Pancreas (tissue), 10 donors: ENCODE measurements around the gene GATAD2A. TPM values are rescaled to one million over a fixed set of nuclear protein-coding genes. Genes with fewer than 3 reads are reported as not detected.

Source experiments
- ATAC-seq, 4 donors: fragments of 200-7000 bp; cut with Tn5 transposase; one replicate each; pipeline versions ENCODE4 v1.8.0 to v1.9.1; 2020; ENCODE audit warnings: mild to moderate bottlenecking in 4 of 4, moderate library complexity in 4 of 4
- DNase-seq, 6 donors: peaks; one replicate each; pipeline ENCODE4 v3.0.0-alpha.2; 2020
- FAIRE-seq: peaks from 2 replicates; lab custom pipeline; 2012; peaks lifted over from hg19 to GRCh38; lab: Jason Lieb, UNC
- H3K27ac ChIP-seq, 4 donors: fragments of 200-600 bp; sonication (generic); 1 replicate in 3 of 4; 2 replicates in 1 of 4; pipeline versions ENCODE4 v1.5.0 to v1.8.0; 2020
- H3K27me3 ChIP-seq, 4 donors: fragments of 200-600 bp; one replicate each; pipeline ENCODE4 v1.8.0; 2021
- H3K36me3 ChIP-seq, 3 donors: fragments of 200-600 bp; sonication (generic) in 1 of 3; one replicate each; pipeline versions ENCODE4 v1.5.0 to v1.8.0; 2020 to 2021
- H3K4me1 ChIP-seq, 3 donors: fragments of 200-600 bp; one replicate each; pipeline ENCODE4 v1.8.0; 2021
- H3K4me3 ChIP-seq, 4 donors: fragments of 200-600 bp; sonication (generic) in 2 of 4; one replicate each; pipeline versions ENCODE4 v1.5.0 to v1.8.0; 2020 to 2021
- H3K9me3 ChIP-seq, 4 donors: fragments of 200-600 bp; one replicate each; pipeline ENCODE4 v1.8.0; 2021
- CTCF ChIP-seq, 4 donors: fragments of 200-600 bp; sonication (generic) in 3 of 4; IDR thresholded peaks; one replicate each; pipeline versions ENCODE4 v1.5.0 to v1.8.0; 2021; ENCODE audit warnings: antibody characterized with exemption in 4 of 4
- WGBS, 2 donors: extraction: QIAGEN DNeasy Blood & Tissue Kit; methylation state at CpG; one replicate each; pipeline ENCODE4 v1.1.7; 2013; 5-methylcytosine and 5-hydroxymethylcytosine counted together
- intact Hi-C, 3 donors: fragments of 100-400 bp; cut with DNase I; formaldehyde crosslinking; loops; one replicate each; pipeline versions ENCODE4 v1.11.1 to v1.14.2; 2022
- polyA plus RNA-seq, 2 donors: library from polyadenylated mRNA; stranded (reverse); fragments of 200-250 nt; gene quantifications; one replicate each; pipeline ENCODE4 v1.2.3, GENCODE V29; 2013
- total RNA-seq, 6 donors: library from RNA; stranded (reverse); fragmentation: NEBNext Ultra II Directional in 4 of 6; extraction: Animal tissue kit (Norgen Biotek cat#: 25700) in 4 of 6; gene quantifications; one replicate each; pipeline versions ENCODE4 v1.2.1 to v1.2.4, GENCODE V29; 2021 to 2023
- donor health status: healthy with polysubstance abuse.
- donor health status: DM: no; HTN: no; CAD: no; lungs with moderate emphysema.
- donor health status: DM: no; HTN: no; CAD: no.
- donor health status: control.
- donor health status: control.
- donor health status: Bipolar disorder and iron deficiency.
- donor health status: DM: yes; HTN: yes; CAD: no.
- donor health status: DM: no; HTN: no; CAD: no.
- donor health status: DM: no; HTN: no; CAD: no.
- donor health status: DM: yes; HTN: yes; CAD: no.

GATAD2A gene
- total and polyA plus RNA-seq, 8 donors: 11.9 to 51.8 (median 36.7) TPM

DNA sequence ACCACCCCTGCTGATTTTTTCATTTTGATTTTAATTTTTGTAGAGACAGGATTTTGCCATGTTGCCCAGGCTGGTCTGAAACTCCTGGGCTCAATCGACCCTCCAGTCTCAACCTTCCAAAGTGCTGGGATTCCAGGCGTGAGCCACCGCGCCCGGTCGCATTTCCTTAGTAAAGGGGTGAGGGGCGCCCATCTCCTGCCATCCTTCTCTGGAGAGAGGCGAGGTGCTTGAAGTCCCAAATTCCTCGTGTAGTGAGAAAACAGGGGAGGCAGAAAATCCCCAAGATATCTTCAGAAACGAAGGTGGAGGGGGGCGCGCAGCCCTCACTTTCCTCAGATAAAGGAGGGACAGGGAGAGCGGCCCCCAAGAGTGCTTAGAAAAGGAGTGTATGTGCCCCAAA lies 21.0 kb upstream of the GATAD2A start:
- no peaks in the 10 kb centered on the region for H3K27me3 ChIP-seq
- no peaks in the 10 kb centered on the region for H3K36me3 ChIP-seq
- H3K9me3 ChIP-seq: no peaks in the 10 kb centered on the region
- intact Hi-C loops: no loop called here
- peak in 1 of 6 donors; percentile 33 for DNase-seq
- H3K27ac ChIP-seq: peak overlapping the region in 1 of 4 donors; percentile 33
- peaks cover 6 to 27% (median 9%) of the 10 kb centered on the region in 3 donors for H3K4me1 ChIP-seq
- no peak for FAIRE-seq
- TF ChIP-seq CTCF (IDR thresholded peaks at IDR 0.05): no peak
- ATAC-seq: no peak
- H3K4me3 ChIP-seq: peak overlapping the region in 2 of 4 donors; percentile 85 to 96
- WGBS, 2 donors: 73 to 79% methylated on average over 13 of the region's 13 CpGs

DNA sequence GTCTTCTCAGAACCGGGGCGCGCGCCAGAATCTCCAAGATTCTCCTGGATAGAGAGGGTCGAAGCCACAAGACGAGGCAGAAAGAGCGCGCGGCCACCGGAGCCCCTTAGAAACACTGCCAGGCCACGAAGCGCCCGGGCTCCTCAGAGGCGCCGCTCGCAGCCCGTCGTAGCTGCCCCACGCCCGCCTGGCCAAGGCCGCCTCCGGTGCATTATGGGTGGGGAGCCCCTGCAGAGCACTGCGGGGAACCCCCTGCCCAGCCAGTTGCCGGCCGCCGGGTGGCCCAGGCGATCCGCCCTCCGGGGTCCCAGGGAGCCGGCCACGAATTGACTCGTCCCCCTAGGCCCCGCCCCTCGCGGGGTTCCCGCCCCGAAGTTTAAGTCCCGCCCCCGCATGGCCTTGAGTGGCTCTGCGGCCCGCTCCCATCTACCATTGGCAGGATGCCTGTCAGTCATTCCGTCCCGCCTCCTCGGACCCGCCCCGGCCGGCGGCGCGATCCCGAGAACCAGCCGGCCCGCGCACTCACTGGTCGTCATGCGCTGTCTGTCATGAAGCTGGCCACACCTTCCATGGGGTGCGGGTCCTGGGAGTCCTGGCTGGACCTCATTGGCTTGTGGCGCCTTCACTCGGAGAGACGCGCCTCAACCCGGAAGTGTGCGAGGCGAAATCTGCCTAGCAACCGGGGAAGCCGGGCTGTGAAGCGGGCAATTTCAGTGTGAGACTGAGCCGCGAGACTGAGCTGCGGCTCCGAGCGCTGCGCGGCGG lies 20.2 kb upstream of the GATAD2A start:
- ATAC-seq (peak; percentile 93 to 97 (median 96)), DNase-seq (peak; percentile 99 to 100 (median 99)), FAIRE-seq (peak; percentile 89)
- intact Hi-C loops: no loop called here
- H3K27me3 ChIP-seq: no peaks in the 10 kb centered on the region
- H3K4me1 ChIP-seq: peaks cover 6 to 27% (median 9%) of the 10 kb centered on the region in 3 donors
- no peaks in the 10 kb centered on the region for H3K36me3 ChIP-seq
- no peak for TF ChIP-seq CTCF (IDR thresholded peaks at IDR 0.05)
- H3K4me3 ChIP-seq: peak overlapping the region; percentile 53 to 96 (median 76)
- 0 to 1% methylated on average over 54 to 75 of the region's 75 CpGs for WGBS, 2 donors
- peak overlapping the region; percentile 55 to 79 (median 68) for H3K27ac ChIP-seq
- H3K9me3 ChIP-seq: no peaks in the 10 kb centered on the region

GRCh38 chr19:19385896-19386869 lies 19.3 kb upstream of the GATAD2A start:
- Histone ChIP-seq H3K27me3 (no peaks in the 10 kb centered on the region), H3K4me3 (peak overlapping the region; percentile 67 to 96 (median 80)), H3K36me3 (no peaks in the 10 kb centered on the region), H3K9me3 (no peaks in the 10 kb centered on the region), H3K4me1 (peaks cover 6 to 21% (median 9%) of the 10 kb centered on the region in 3 donors), H3K27ac (peak overlapping the region; percentile 61 to 79 (median 71))
- WGBS, 2 donors: 1% methylated on average over 63 to 75 of the region's 75 CpGs
- intact Hi-C loops: no loop called here
- DNase-seq (peak in 2 of 6 donors; percentile 42 to 86), ATAC-seq (peak in 1 of 4 donors; percentile 2), FAIRE-seq (no peak)
- TF ChIP-seq CTCF (IDR thresholded peaks at IDR 0.05): no peak

- no peaks in the 10 kb centered on the region for H3K36me3 ChIP-seq
- intact Hi-C loops: no loop called here
- DNase-seq (peak in 1 of 6 donors; percentile 5), FAIRE-seq (no peak), ATAC-seq (no peak)
- 82 to 87% methylated on average over 5 of the region's 5 CpGs for WGBS, 2 donors
- peak overlapping the region in 2 of 4 donors; percentile 85 to 96 for H3K4me3 ChIP-seq
- no peaks in the 10 kb centered on the region for H3K9me3 ChIP-seq
- no peaks in the 10 kb centered on the region for H3K27me3 ChIP-seq
- peaks cover 6 to 18% (median 9%) of the 10 kb centered on the region in 3 donors for H3K4me1 ChIP-seq
- no peak overlapping the region for H3K27ac ChIP-seq
- no peak for TF ChIP-seq CTCF (IDR thresholded peaks at IDR 0.05)
These were observed 18.4 kb upstream of the GATAD2A start for GRCh38 chr19:19387108-19387507.
